Gastrocnemius medialis (tissue), 4 donors: ENCODE measurements around the gene SLC25A30.

Experiments
- POLR2A ChIP-seq, 2 donors: fragments of 450-650 bp; IDR thresholded peaks; one replicate each; pipeline ENCODE4 v1.6.1; 2017; ENCODE audit warnings: antibody characterized with exemption in 2 of 2, mild to moderate bottlenecking in 2 of 2, moderate library complexity in 2 of 2
- TF ChIP-seq, protein P1 (sequence below), 5 experiments: fragments of 450-650 bp in 3 of 5; fragments of 200-600 bp in 2 of 5; sonication (generic) in 2 of 5; IDR thresholded peaks in 4 of 5; conservative IDR thresholded peaks in 1 of 5; 1 replicate in 4 of 5; 2 replicates in 1 of 5; pipeline ENCODE4 v1.5.1; 2016 to 2019; ENCODE audit warnings: antibody characterized with exemption in 5 of 5, mild to moderate bottlenecking in 3 of 5, moderate library complexity in 3 of 5

DNA sequence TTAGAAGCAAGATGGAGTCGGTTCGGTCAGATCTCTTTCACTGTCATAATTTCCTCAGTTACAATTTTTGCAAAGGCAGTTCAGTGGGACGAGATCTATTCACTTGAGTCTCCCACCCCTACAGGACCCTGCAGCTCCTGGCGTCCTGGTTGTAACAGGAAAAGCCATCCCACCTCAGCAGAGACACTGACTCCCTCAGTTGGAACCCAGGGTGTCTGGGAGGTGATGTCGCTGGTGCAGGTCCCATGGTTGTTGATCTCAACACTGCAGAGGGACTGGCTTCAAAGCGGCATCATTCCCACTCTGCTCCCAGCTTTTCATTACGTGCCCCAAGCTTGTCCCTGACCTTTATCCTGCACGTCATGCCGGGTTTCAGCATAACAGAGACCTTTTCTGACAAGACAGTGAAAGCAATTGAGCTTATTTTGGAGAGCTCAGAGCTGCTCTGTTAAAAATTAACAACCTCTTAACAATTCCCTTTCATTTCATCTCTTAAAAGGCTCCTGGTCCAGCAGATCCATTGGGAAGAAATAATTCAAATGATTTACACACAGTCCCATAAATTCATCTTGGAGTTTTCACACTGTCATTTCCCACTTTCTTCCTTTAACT is 29.0 kb upstream of the SLC25A30 start:
- TF ChIP-seq, protein P1, sequence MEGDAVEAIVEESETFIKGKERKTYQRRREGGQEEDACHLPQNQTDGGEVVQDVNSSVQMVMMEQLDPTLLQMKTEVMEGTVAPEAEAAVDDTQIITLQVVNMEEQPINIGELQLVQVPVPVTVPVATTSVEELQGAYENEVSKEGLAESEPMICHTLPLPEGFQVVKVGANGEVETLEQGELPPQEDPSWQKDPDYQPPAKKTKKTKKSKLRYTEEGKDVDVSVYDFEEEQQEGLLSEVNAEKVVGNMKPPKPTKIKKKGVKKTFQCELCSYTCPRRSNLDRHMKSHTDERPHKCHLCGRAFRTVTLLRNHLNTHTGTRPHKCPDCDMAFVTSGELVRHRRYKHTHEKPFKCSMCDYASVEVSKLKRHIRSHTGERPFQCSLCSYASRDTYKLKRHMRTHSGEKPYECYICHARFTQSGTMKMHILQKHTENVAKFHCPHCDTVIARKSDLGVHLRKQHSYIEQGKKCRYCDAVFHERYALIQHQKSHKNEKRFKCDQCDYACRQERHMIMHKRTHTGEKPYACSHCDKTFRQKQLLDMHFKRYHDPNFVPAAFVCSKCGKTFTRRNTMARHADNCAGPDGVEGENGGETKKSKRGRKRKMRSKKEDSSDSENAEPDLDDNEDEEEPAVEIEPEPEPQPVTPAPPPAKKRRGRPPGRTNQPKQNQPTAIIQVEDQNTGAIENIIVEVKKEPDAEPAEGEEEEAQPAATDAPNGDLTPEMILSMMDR (IDR thresholded peaks at IDR 0.05 in 4 of 5, conservative IDR thresholded peaks at IDR 0.05 in 1 of 5): no peak
- TF ChIP-seq POLR2A (IDR thresholded peaks at IDR 0.05): no peak
